K562 (cell line): ENCODE data around the gene NOL4L. TPM values are rescaled to one million over a fixed set of nuclear protein-coding genes. Genes with fewer than 3 reads are reported as not detected.

Source experiments
- ADNP ChIP-seq: fragments of 200-800 bp; sonication (Bioruptor generic); IDR thresholded peaks from 2 replicates; pipeline ENCODE4 v1.6.1; 2016; ENCODE audit warnings: missing genetic modification characterization, missing compliant biosample characterization
- CBX5 ChIP-seq: IDR thresholded peaks from 2 replicates; pipeline ENCODE4 v1.6.1; 2014; ENCODE audit warnings: low read depth, borderline replicate concordance
- E4F1 ChIP-seq: fragments of 250-450 bp; sonication (Bioruptor Pico); IDR thresholded peaks from 2 replicates; pipeline ENCODE4 v1.5.0; 2021; ENCODE audit warnings: mild to moderate bottlenecking, borderline replicate concordance
- HDAC2 ChIP-seq: fragments of 450-650 bp; IDR thresholded peaks from 2 replicates; pipeline ENCODE4 v1.6.1; 2016; ENCODE audit warnings: mild to moderate bottlenecking
- HLTF ChIP-seq: fragments of 450-650 bp; IDR thresholded peaks from 2 replicates; pipeline ENCODE4 v1.6.1; 2016
- HNRNPLL ChIP-seq: fragments of 200-400 bp; formaldehyde crosslinking; IDR thresholded peaks from 2 replicates; pipeline ENCODE4 v1.6.1; 2017; ENCODE audit warnings: low read length, low read depth, mild to moderate bottlenecking; ENCODE audit not compliant: poor library complexity, severe bottlenecking
- MEF2A ChIP-seq: IDR thresholded peaks from 2 replicates; pipeline ENCODE4 v1.6.1; 2011; ENCODE audit warnings: low read depth, mild to moderate bottlenecking, low read length, moderate library complexity; ENCODE audit not compliant: control insufficient read depth
- RB1 ChIP-seq: fragments of 450-650 bp; IDR thresholded peaks from 2 replicates; pipeline ENCODE4 v1.6.1; 2017; ENCODE audit warnings: low read depth, mild to moderate bottlenecking
- XRCC4 ChIP-seq: IDR thresholded peaks from one replicate; pipeline ENCODE4 v1.6.1; 2011; ENCODE audit not compliant: insufficient read depth, insufficient read length; ENCODE audit errors: extremely low read depth
- ZBTB12 ChIP-seq: fragments of 250-450 bp; sonication (Bioruptor Pico); IDR thresholded peaks from 2 replicates; pipeline ENCODE4 v1.4.0; 2020
- ZBTB2 ChIP-seq: fragments of 450-650 bp; IDR thresholded peaks from 2 replicates; pipeline ENCODE4 v1.6.1; 2016; ENCODE audit warnings: antibody characterized with exemption
- ZFP91 ChIP-seq: sonication (generic); formaldehyde crosslinking; IDR thresholded peaks from 2 replicates; pipeline ENCODE4 v1.8.0; 2022; ENCODE audit warnings: mild to moderate bottlenecking, missing genetic modification reagents
- ZNF133 ChIP-seq: fragments of 250-450 bp; sonication (Bioruptor Pico); IDR thresholded peaks from 2 replicates; pipeline ENCODE4 v1.4.0; 2020; ENCODE audit warnings: mild to moderate bottlenecking
- ZNF197 ChIP-seq: fragments of 200-800 bp; sonication (Bioruptor generic); IDR thresholded peaks from 2 replicates; pipeline ENCODE4 v1.6.1; 2016; ENCODE audit warnings: low read depth, missing genetic modification characterization, missing compliant biosample characterization
- ZNF398 ChIP-seq: fragments of 250-450 bp; sonication (Bioruptor Pico); IDR thresholded peaks from 2 replicates; pipeline ENCODE4 v1.8.0; 2021; ENCODE audit warnings: moderate library complexity, mild to moderate bottlenecking, inconsistent platforms
- ZNF584 ChIP-seq: fragments of 200-800 bp; sonication (Bioruptor generic); IDR thresholded peaks from 2 replicates; pipeline ENCODE4 v1.6.1; 2016; ENCODE audit warnings: low read depth, mild to moderate bottlenecking, missing genetic modification characterization, missing compliant biosample characterization
- ZNF77 ChIP-seq: fragments of 250-450 bp; sonication (Bioruptor Pico); IDR thresholded peaks from 2 replicates; pipeline ENCODE4 v1.5.0; 2020
- polyA plus RNA-seq, 8 experiments: library from polyadenylated mRNA; depleted of rRNA in 4 of 8; stranded (reverse) in 5 of 8; unstranded in 3 of 8; fragments of >200 nt; fragmentation: Nextera tagmentation in 2 of 8; fragmentation: Illumina TruSeq in 1 of 8; extraction: Ambion mirVana in 2 of 8; extraction: Trizol in 1 of 8; gene quantifications; 2 replicates each; pipeline versions ENCODE4 v1.2.1 to v1.2.3, GENCODE V29; 2011 to 2014; ENCODE audit warnings: inconsistent platforms in 1 of 8, missing spikeins in 1 of 8
- total RNA-seq, 7 experiments: library from RNA; depleted of rRNA in 6 of 7; stranded (reverse); fragments of >200 nt in 6 of 7; fragmentation: Illumina TruSeq in 2 of 7; extraction: Trizol in 2 of 7; gene quantifications; 2 replicates each; pipeline versions ENCODE4 v1.2.1 to v1.2.3, GENCODE V29; 2011 to 2021; ENCODE audit warnings: low replicate concordance in 1 of 7

Gene NOL4L
- total and polyA plus RNA-seq, 9 of the 15 experiments (the other 6 are each of a cell fraction or from before 2014, with no cell fraction given), result 5.1 to 36.2 (median 13.6) TPM

GRCh38 chr20:32580219-32580969 is 4.7 kb downstream of the NOL4L start (continued):
- TF ChIP-seq MEF2A (no peak), ZBTB2 (no peak), HNRNPLL (no peak), ZNF584 (no peak), E4F1 (CRISPR knock-in tag) (no peak), ZNF197 (no peak), ZFP91 (CRISPR knock-in tag) (no peak), CBX5 (no peak), HDAC2 (peak; percentile 55; the same call in 1 of the 2 replicates), XRCC4 (no peak), ZNF77 (no peak), ZNF398 (no peak), HLTF (no peak), RB1 (0 out of 2 replicates have a peak, but pooled peaks have one; percentile 6), ADNP (peak; percentile 70; the same call in 1 of the 2 replicates), ZNF133 (CRISPR knock-in tag) (no peak), ZBTB12 (no peak)
